ENCODE measurements around the gene IGF2BP2.

DNA sequence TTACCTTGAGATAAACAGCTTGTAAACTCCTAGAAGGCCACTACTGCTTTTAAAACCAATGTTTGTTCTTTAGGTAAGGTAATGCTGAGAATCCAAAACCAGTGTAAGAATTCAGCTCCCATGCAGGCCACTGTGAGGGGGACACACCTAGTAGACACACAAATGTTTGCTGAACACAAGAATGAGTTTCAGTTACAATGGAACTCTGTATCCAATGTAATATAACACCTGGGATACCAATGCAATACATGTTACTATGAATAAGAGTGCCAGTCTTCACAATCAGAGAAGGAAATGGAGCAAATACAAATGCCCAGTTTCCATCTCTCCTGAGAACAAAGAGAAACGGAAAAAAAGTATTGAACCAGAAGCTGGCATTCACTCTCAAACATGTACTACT lies 65.9 kb downstream of the IGF2BP2 start:
- no peak for TF ChIP-seq POLR2A (IDR thresholded peaks at IDR 0.05)
- TF ChIP-seq, protein P1, sequence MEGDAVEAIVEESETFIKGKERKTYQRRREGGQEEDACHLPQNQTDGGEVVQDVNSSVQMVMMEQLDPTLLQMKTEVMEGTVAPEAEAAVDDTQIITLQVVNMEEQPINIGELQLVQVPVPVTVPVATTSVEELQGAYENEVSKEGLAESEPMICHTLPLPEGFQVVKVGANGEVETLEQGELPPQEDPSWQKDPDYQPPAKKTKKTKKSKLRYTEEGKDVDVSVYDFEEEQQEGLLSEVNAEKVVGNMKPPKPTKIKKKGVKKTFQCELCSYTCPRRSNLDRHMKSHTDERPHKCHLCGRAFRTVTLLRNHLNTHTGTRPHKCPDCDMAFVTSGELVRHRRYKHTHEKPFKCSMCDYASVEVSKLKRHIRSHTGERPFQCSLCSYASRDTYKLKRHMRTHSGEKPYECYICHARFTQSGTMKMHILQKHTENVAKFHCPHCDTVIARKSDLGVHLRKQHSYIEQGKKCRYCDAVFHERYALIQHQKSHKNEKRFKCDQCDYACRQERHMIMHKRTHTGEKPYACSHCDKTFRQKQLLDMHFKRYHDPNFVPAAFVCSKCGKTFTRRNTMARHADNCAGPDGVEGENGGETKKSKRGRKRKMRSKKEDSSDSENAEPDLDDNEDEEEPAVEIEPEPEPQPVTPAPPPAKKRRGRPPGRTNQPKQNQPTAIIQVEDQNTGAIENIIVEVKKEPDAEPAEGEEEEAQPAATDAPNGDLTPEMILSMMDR (IDR thresholded peaks at IDR 0.05) = no peak

All from testis (tissue), 2 donors.